Dermis microvascular lymphatic vessel endothelial cell (primary cell): ENCODE data around the gene PDZK1IP1. TPM values are rescaled to one million over a fixed set of nuclear protein-coding genes. Genes with fewer than 3 reads are reported as not detected.
"Not testable (repeated sequence)": the region's sequence is repeated elsewhere in the genome, so short reads cannot be mapped to it uniquely, and the experiment has no call there.

ENCODE experiments used
- DNase-seq, 2 donors: peaks; one replicate each; pipeline versions ENCODE4 v3.0.0 to v3.0.0-alpha.2; 2010; ENCODE audit warnings: low read depth in 2 of 2
- total RNA-seq: library from RNA; depleted of rRNA; stranded (reverse); fragments of >200 nt; gene quantifications from 2 replicates; pipeline ENCODE4 v1.2.1, GENCODE V29; 2014

PDZK1IP1 gene
- total RNA-seq, 1 donor from 2014 or later: 0.13 TPM

DNA sequence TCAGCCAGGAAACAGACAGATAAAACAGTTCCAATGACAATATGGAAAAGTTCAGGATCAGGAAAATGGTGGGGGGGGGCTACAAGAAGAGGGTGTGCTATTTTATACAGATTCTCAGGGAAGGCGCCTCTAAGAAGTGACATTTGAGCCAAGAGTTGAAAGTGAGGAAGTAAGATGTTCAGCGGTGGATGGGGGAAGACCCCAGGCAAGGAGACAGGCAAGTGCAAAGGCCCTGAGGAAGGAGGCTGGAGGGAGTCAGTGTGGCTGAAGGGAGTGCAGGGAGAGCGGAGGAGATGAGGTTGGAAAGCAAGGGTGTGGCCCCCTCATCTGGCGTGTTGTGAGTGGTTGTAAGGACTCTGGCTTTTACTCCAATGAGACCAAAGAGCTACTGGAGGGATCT lies 8.4 kb upstream of the PDZK1IP1 start:
- DNase-seq: no peak

DNA sequence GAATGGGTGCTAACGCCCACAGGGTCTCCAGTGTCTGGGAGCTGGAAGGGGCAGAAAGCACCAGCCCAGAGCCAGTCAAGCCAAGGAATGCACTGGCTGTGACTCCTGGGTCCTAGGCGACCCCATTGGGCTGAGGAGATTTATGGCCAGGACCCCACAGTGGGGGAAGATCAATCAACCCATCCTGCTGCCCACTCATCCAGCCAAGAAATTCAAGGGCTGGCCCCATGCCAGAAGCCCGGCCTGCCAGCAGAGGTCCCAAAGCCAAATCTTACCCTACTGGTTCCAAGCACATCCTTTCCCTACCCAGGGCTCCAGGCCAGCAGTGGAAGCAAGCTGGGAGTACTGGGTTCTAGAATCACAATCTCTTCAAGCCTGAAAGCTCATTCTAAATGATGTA lies 6.8 kb upstream of the PDZK1IP1 start:
- DNase-seq: peak in 1 of 2 donors; percentile 36

DNA sequence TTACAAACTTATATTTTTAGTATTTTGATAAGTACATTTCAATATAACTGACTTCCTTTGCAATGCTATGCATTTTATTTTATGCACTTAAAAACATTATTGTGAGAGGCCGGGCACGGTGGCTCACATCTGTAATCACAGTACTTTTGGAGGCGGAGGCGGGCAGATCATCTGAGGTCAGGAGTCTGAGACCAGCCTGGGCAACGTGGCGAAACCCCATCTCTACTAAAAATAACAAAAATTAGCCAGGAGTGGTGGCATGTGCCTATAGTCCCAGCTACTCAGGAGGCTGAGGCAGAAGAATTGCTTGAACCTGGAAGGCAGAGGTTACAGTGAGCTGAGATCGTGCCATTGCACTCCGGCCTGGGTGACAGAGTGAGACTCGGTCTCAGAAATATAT lies 6.1 kb upstream of the PDZK1IP1 start:
- not testable (repeated sequence) for DNase-seq

DNA sequence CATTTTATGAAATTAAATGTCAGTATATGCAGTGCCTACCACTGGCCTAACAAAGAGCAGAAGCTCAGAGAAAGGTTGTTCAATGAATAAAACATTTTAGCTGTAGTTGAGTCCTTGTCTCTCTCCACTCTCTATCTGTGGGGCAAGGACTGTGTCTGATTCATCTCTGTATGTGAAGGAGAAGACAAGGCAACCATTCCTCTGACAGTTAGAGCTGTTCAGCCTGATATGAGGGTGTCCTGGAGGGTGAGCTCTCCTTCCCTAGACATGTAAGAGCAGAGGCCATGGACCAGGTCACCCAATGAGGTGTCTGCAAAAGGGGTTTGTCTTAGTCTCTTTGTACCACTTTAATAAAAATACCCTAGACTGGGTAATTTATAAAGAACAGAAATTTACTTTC lies 4.5 kb upstream of the PDZK1IP1 start:
- no peak for DNase-seq

DNA sequence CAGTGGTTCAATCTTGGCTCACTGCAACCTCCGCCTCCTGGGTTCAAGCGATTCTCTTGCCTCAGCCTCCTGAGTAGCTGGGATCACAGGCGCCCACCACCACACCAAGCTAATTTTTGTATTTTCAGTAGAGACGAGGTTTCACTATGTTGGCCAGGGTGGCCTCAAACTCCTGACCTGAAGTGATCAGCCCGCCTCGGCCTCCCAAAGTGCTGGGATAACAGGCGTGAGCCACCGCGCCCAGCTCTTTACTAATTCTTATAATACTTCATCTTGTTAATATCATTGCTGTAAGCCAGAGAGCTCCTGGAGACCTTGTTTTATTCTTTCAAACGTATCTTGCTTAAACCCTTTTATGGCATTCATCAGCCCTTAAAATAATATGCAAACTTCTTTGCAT lies 3.7 kb upstream of the PDZK1IP1 start:
- not testable (repeated sequence) for DNase-seq

DNA sequence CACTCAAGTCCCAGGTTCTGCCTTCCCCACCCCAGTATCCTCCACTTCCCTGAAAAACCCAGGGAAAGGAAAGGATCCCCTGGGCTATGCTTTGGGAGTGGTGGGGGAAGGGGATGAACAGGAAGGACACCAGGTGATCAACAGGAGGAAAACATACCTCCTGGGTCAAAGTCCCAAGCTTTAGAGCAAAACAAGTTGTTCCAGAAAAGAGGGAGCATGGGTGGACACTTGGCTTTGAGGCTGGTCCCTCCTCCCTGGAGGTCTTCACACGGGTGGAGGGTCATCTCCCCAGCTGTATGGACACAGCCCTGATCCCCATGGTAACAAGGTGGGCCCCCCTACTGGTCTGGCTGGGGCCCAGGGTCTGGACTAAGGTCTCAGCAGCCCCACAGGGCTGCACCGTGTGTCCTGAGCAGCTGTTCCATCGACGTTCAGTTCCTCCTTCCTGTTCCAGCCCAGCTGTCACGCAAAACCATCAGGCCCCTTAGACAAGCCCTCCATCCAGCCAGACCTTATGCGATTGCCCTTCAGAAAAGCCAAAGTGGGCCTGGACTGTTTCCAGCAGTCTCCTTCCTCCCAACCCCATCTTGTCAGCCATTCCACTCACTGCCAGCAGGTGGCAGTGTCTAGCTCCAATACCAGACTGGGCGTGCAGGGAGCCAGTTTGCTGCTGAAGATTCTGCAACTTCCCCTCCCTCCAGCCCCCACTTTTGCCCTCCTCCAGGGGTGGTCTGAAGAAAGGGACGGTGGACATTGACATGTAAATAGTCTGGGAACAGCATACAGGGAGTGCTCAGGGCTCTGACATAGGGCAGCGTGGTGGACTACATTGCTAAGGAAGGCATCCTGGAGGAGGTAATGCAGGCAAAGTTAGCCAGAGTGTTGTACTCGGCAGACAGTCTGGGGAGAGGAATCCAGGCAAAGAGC lies 2.9 kb upstream of the PDZK1IP1 start:
- DNase-seq: peak; percentile 56 to 70

DNA sequence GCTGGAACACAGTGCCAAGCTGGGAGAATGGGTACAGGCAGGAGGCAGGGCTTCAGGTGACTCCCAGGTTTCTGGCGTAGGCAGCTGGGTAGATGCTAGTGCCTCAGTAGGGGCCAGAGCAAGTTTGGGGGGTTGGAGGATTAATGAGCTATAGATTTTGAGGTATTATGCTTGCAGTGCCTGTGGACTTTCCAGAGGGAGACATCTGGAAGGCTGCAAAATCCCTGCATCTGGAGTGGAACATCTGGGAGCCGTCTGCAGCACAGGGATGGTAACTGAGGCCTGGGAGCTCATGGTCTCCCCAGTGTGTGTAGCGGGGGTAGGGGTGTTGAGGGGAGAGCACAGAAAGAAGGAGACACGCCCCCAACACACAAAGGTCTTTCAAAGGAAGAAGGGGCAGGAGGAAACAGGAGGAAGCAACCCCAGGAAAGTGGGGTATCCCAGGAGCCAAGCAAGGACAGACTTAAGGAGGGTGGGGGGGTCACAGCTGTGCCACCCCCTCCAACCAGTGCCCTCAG lies 2.2 kb upstream of the PDZK1IP1 start:
- DNase-seq: no peak

DNA sequence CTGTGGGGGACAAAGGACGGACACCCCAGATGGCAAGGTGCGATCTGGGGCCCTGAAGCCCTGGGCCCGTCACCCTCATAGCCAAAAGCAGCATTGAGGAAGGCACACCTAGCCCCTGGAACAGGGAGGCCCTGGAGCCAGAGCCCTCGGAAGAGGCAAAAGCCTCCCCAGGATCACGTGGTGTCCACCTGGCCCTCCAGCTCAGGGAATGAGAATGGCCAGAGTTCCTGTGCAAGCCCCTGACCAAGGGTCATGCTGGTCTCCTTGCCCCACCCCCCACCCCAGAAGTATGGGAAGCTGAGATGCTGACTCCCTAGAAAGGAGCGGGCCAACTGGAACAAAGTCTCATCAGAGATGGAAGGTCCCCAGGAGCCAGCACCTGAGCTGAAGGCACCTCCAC lies 1.0 kb upstream of the PDZK1IP1 start:
- no peak for DNase-seq

DNA sequence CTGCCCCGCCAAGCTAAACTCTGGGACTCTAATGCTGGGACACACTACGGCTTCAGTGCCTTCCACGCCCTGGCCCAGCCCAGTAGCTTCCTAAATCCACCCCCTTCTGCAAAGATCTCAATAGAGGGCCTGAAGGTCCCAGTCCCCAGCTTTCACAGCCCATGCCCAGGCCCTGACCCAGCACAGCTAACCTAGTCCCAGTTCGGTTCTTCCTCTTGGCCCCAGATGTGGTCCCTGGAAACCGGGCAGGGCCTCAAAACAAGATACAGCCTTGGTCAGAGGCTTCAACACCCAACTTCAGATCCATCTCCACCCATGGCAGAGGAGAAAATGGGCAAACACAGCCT lies 646 bp upstream of the PDZK1IP1 start:
- no peak for DNase-seq

DNA sequence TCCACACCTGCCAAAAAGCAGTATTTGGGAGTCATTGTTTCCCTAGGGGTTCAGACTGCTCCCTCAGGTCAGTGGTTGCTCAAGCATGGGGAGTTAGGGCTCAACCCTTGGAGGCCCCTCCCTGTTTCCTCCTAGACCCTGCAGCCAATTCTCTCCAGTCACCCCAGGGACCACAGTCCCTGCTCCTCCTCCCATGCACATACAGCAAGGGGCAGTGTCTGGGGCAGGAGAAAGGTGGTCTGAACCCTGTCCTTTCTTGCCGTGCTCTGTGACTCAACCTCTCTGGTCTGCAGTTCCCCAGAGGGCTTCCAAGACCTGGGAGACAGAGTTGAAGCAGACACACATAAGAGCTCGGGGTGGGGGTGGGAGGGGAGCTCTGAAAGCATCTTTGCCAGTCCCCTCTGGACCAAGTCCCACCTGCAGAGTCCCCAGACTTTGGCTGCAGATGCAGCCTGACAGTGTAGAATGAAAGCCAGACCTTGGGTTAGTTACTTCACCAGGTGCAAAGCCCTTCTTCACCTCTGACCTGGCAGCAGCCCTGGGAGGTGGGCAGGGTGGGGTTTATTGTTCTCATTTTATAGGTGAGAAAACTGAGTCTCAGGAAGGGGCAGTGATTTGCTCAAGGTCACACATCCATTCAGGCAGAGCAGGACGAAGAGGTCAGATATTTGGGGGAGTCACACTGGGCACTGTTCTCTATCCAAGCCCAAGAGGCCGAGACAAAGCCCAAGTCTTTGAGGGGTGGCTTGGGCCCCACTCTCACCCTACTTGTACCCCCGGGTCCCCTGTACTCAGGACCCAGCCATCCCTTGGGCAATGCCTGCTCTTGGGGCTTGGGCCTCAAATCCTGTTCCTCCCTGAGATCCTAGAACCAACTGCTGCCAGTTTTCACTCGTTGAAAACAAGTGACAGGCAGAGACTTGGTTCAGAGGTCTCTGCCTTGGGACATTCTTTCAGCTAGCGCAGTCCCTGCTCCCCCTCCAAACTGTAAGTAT lies 748 bp downstream of the PDZK1IP1 start:
- DNase-seq: no peak

DNA sequence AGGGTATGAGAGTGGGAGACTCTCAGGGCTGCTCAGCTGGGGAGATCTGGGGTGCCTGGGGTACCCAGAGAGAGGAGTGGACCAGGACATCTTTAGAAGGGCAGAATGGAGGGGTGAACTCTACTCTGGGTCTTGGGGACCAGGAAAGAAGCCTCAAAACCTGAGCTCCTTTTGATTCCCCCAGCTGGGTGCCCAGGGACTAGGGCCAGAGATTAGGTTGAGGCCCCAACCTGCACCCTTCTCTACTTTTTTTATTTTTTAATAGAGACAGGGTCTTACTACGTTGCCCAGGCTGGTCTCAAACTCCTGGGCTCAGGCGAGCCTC lies 1.9 kb downstream of the PDZK1IP1 start:
- DNase-seq: no peak

DNA sequence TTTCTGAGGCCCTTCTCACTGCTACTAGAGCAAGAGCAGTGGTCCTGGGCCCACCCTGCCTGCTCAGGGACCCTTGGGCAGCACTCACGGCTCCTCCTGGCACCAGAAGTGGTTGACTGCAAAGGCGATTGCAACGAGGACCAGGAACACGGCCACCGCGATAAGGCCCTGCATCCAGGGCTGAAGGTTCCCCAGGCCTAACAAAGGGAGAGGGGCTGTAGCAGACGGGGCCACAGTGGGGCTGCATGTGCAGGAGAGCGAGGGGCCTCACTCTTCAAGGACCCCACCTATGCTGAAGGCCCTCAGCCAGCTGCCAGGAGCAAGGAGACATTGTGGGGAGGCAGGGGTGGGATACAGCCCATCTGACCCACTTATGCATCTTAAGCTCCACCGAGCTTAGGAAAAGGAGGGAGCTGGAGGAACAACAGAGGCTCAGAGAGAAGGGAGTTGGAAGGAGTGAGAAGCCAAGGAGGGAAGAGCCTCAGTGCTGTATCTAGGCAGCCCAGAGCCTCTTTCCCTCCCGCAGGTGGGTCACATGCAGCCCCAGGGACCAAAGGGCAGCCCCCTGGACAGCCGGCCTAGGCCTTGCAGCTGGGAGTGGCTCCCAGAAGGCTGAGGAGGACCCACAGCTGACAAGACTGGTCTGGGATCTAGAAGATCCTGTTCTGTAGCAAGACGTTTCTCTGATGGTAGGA lies 2.5 kb downstream of the PDZK1IP1 start:
- DNase-seq: no peak

DNA sequence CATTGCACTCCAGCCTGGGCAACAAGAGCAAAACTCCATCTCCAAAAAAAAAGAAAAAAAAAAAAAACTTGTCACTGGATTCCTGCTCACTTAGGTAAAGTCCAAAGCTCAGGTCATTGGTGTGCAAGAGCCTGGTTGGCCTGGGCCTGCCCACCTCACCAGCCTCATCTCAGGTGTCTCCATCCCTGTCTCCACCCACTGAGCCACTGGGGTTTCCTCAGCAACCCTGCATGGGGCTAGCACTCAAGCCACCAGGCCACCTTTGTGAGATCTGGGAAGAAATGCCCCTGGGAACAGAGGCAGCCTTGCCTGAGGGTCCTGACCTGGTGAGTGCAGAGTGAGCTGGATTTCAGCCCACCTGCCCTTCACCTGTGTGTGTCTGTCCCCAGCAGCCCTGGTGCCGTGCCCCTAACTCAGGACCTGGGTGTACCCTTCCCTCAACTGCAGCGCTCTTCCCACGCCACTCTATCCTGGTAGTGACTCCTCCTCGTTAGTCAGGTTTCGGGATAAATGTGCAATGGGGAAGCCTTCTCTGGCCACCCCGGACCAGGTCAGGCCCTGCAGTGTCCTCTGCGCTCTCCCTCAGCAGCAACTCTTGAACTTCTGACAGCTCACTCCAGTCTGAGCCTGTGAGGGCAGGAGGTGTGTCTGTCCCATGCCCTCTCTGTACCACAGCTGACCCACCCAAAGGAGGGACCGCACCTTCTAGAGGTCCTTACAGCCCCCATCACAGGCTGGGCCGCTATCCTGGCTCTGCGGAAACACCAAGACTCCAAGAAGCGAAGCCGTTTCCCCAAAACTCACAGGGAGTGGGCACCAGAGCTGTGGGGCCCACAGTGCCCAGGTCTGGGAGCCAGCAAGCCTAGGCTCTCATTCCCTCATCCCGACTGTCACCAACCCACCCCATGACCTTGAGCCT lies 3.3 kb downstream of the PDZK1IP1 start:
- DNase-seq: no peak

DNA sequence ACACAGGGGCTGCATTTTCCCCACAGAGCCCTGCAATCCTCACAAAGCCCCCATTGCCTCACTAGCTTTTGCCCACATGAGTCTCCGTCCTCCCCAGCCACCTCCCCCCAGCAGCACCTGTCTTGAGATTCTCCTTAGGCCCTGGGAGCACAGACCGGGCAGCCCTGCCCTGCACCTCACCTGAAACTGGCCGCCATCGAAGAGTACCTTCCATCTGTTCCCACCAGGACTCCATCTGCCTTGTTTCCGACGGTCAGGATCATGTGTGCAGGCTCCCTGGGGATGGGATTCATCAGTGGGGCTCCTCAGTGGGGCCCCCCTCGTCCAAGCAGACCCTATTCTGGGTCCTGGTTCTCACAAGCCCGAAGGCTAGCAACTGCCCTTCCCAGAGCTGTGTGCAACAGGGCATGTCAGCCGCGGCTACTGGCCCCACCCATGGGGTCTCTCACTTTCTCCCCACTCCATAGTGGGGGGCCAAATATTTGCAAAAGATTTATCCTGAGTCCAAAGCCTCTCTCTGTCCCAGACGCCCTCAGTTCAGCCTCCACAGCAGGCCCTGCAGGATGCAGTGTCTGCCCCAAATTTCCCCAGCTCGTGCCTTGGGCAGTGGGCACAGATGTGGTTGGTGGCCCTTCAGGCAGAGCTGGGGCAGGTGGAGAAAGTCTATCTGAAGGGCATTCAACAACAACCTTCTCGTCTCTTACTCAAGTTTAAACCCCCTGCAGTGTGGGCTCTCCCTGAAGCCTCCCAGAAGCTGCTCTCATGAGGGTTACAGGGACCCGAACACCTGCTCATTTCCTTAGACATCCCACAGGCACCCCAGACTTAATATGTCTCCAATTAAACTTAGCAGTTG lies 4.8 kb downstream of the PDZK1IP1 start:
- no peak for DNase-seq

DNA sequence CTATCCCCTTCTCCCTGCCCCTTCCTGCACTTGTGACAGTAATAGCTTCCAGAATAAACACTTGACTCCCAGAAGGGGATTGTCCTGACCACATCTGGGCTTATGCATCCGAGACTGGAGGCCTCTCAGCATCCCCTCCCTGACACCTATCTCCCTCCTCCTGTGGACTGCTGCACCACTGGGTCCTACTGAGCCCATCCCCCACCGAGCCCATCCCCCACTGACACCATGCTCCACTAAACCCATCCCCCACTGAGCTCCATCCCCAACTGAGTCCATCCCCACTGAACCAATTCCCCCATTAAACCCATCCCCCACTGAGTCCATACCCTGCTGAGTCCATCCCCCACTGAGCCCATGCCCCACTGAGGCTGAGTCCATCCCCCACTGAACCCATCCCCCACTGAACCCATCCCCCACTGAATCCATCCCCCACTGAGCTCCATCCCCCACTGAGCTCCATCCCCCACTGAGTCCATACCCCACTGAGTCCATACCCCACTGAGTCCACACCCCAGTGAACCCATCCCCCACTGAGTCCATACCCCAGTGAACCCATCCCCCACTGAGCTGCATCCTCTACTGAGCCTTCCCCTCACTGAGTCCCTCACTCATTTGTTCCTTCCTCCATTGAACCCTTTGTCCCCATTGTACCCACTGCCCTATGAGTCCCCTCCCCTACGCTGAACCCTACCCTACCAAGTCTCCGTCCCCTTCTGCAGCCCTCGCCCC lies 5.6 kb downstream of the PDZK1IP1 start:
- DNase-seq: no peak

DNA sequence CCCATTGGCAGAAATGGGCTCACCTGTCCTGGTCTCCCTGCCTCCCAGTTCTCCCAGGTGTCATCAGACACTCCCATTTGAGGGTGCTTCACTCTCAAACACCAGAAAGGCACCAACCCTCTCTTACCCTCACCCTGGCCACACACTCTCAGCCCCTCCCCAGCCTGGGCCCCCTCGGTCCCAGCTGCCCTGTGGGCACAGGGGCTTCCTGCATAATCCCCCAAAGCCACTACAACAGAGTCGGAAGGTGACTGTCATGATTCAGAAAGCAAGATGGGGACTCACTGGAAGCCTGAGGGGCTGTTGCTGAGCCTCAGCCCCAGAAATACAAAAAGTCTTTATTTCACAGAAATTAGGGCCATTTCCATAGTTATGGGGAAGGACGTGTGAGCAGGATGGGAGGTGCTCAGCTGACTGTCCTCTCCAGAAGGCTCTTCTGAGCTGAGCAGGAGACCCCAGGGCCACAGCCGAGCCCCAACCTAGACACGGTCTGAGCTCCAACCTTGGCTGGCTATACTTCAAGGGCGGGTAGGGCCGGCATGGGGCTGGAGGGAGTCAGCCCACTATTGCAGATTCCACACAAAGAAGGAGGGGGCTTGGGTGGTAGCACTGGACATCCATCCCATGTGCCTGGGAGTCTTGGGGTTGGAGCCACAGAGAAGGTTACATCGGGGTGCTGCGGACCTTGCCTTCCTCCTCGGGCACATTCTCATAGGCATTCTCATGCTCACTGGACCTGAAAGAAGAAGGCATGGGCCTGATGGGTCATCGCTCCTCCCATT lies 6.3 kb downstream of the PDZK1IP1 start:
- no peak for DNase-seq

DNA sequence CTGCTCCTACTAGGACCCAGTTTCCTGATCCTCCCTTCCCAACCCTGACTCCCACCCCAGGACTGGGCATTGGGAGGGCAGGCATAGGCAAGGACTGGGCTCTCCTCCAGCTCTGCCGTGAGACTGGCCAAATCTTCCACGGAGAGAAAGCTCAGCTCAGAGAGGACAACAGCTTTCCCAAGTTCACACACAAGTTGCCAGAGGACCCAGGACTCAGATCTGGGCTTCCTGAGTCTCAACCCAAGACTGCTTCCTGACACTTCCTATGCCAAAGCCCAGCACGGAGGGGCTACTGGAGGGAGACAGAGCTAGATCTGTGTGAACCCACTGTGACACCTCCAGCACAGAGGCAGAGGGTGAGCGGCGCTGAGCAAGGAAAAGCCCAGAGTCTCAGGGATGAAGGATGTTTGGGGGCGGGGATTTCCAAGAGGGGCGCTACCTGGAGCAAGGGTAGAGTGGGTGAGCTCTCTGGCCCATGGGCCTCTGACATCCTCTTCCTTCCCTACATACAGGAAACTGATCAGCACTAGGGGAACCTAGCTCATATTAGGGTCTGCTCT lies 7.1 kb downstream of the PDZK1IP1 start:
- no peak for DNase-seq
